Measurements from ENCODE around the gene CFAP74.

CFAP74 gene

DNA sequence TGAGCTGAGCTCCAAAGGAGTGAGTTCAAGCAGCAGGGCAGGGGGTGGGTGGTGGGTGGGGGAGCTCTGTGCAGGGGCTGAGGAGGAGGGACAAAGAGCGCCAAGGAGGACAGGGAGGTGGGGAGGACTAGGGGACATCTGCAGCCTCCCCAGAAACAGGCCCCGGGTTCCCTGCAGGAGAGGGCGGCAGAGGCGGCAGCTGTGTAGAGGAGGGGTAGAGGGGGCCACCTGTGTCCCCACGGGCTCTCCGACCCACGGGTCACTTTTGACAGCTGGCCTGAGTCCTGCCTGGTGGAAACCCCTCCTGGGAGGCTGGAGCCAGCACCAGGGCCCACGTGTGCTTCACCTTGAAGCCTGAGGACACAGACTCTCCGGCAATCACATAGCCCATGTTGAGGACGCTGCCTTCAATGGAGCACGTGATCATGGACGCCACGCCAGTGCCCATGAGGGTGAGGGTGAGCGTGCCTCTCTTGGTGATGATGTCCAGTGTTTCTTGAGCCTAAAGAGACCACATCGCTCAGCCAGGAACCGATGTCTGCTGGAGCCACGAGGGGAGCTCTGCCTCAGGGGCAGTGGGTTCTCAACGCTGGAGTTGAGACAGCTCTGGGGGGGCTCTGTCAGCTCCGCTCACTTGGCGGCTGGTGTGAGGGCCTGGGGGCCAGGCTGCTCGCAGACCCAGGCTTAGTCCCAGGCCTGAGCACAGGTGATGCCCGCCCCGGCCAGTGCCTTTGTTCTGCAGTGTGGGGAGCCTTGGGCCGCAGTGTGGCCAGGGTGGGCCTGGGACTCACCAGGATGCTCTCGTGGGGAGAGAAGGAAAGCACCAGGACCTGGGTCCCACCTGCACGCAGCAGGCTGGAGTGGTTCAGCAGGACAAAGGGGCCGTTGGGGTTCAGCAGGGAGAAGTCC, 77.9 kb downstream of the CFAP74 start:
- no peak for DNase-seq

DNA sequence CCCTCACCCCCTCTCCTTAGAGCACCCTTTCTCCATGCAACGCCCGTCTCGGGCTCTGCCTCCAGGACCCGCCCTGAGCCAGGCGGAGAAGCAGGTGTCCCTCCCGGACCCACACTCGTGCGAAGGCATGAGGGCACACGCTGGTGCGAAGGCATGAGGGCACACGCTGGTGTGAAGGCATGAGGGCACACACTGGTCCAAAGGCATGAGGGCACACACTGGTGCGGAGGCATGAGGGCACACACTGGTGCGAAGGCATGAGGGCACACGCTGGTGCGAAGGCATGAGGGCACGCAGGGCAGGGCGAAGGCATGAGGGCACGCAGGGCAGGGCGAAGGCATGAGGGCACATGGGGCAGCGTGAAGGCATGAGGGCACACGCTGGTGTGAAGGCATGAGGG, 78.7 kb downstream of the CFAP74 start:
- DNase-seq: no peak

DNA sequence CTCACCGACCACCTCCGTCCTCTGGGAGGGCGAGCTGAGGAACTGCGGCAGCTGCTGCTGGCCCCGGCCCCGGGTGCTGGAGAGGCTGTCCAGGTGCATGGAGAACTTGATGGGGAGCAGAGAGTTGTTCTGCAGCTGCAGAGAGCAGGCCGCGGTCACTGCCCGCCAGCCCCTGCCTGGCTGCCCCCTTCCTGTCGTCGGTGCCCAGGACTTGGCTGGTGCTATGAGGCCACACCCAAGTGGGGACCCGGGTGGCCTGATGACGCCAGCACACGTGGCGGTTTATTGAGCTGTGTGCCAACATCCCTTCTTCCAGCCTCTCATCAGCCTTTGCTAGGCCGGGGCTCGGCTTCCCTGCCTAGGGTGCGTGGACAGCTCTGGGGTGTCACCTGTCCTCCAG, 79.2 kb downstream of the CFAP74 start:
- DNase-seq: no peak

DNA sequence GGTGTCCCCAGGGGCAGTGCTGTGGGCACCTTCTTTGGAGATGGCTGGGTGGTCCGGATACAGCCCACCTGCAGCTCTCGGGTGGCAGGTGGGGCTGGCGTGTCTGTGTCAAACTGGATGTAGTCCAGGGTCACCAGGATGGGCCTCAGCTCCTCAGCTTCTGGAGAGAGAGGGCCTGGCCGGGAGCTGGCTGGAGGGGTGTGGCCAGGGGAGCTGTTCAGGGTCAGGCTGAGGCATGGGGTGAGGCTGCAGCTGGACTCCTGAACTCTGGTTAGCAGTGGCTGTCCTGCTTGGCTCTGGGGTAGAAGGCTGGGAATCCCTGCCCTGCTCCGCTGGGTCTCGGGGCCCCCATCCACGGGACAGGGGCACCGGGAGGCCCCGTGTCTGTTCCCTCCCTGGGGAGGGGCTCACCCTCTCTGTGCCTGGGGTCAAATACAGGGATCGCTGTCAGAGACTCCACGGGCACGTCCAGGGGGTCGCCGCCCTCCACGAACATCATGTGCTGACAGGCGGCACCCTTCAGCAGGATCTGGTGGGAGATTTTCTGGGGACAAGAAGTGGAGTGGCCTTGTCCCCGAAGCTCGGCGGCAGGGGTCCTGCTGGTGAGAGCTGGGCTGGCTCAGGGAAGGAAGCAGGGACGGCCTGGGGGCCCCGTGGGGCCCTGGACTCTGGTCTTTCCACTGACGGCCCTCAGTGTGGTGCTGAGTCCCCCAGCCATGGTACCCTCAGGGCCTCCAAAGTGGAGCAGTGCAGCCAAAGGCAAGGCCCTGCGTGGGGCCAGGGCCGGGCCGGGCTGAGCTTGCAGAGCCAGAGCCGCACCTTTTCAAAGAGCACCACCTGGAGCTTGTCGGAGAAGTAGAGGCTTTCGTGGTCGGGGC, 80.4 kb downstream of the CFAP74 start:
- DNase-seq: no peak

DNA sequence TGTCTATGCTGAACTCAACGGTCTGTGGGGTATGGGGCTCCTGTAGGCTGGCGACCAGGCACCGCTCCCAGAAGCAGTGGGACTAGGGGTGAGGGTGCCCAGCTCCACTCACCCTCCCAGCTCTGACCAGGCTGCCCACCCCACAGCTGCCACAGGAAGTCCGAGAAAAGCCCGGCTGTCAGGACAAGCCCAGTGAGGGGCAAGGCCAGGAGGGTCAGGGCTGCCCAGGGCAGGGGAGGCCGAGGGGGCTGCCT, 81.0 kb downstream of the CFAP74 start:
- no peak for DNase-seq

DNA sequence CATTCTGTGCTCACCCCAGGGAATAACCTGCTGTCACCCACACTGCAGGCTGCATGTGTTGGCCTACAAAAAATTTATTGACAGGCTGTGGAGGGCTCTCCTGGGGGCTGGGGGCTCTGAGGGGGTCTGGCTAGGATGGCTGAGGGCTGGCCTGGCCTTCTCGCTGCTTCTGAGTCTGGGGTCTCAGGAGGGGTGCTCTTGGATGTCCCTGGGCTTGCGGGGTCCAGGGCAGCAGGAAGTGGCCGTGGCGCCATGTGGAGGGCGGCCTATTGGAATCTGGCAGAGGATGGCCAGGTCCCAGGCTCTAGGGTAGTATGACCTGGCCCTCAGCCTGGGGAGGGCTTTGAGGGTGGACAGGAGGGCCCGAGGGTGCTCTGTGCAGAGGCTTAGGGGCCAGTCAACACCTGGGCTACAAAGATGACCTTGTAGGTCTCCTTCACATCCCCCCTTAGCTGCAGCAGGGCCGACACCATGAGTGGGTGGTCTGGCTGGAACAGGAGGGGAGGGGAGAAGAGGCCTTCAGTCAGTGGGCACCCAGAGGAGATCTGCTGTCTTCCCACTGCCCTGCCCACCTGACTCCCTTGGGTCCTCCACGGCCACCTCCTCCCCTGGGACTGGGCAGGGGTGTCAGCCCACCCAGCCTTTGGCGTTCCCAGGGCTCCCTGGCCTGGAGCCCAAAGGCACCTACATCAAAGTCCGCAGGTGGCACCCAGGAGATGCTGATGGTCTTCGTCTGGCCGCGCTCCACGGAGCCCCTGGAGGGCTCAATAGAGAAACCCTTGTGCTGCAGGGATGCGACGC, 81.5 kb downstream of the CFAP74 start:
- DNase-seq: no peak

DNA sequence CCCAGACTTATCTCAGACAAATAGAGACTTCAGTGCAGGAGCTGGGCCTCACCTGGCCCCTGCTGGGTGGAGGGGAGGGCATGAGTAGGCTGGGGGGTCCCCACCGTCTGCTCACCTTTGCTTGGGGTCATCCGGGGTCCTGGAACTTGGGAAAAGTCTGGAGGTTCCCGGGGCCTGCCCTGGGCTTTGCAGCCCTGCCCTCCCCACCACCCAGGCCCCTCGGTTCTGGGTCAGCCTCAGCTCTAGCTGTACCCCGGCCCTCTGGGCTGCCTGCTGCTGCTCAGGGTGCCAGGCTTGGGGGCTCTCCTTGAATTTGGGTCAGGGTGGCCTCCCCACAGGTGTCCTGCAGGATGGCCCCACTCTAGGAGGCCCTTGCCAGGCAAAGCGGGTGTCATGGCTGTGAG, 82.1 kb downstream of the CFAP74 start:
- DNase-seq: no peak

DNA sequence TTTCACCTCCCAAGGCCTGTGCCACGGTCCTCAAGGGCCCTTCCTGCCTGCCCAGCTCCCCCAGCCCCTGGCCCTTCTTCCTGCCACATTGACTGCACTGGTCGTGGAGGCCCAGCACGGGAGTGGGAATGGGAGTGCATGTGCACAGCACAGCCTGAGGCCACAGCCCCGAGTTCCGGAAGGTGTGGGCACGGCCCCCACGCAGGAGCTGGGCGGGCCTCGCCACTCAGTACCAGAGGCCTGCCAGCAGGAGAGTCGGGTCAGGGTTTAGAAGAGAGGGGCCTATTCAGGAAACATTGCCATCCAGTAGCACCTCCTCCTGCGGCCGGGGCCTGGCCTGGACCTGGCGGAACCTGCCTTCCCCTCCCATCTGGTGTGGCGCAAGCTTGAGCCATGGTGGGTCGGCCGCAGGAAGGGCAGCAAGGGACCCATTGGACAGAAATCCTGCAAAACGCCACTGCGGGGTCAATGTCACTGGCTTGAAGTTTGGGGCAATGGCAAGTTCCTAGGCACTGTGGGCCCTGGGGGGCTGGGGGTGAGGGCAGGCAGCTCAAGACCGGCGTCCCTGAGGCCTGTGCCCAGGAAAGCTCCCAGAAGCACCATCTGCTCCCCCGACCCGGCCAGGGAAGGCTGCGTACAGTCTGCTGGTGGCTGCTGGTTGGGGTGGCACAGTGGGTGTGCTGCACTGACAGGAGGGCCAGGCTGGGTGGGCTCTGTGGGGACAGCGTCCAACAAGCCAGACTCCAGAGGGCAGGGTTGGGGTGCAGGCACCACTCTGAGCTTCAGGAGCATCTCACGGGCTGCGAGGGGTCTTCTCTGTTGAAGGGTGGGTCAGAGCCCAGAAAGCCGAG, 82.8 kb downstream of the CFAP74 start:
- no peak for DNase-seq

DNA sequence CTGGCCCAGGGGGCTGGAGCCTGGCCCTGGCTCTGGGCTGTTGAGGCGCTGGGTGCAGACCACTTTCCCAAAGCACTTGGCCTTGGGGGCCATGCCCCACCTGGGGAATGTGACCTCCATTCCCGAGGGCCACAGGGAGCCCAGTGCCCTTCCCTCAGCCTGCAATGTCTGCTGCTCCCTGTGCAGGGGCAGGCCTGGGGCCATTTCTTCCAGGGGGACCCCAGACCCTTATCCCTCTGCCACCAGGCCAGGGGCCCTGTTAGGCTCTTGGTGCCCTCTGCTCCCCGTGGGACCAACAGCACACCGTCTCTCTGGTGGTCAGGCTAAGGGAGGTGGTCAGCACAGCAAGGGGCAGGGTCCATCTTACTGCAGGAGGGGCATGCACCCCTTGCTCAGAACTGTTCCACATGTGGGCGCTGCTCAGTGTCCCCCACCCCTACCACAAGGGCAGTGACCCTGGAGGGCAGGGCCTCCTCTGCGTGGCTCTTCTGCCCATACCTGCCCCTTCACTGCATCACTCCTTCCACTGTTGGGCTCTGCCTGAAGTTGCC, 83.5 kb downstream of the CFAP74 start:
- DNase-seq: no peak

DNA sequence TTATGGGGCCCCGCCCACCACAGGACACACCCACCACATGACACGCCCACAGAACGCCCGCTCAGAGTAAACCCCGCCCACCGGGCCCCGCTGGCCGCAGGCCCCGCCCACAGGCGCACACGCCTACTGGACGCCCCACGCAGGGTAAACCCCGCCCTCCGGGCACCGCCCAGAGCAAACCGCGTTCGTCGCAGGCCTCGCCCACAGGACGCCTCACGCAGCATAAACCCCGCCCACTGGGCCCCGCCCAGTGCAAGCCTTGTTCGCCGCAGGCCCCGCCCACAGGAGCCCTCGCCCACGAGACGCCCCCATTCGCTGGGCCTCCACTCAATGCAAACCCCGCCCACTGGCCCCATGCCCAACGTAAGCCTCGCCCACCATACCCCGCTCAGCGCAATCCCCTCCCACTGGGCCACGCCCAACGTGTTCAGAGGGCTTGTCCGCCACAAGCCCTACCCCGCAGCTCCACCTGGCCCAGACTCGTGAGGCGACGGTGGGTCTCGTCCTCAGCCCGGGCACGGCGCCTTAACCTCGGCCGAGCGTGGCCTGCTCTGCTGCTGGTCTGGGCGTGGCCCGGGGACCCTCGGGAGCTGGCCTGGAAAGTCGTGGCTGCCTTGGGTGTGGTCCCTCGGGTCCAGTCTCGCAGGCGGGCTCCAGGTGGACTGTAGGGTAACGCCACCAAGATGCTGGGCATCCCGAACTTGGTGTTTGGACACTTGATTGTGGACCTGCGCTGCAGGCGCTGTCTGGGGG, 84.1 kb downstream of the CFAP74 start:
- DNase-seq: peak; percentile 96

DNA sequence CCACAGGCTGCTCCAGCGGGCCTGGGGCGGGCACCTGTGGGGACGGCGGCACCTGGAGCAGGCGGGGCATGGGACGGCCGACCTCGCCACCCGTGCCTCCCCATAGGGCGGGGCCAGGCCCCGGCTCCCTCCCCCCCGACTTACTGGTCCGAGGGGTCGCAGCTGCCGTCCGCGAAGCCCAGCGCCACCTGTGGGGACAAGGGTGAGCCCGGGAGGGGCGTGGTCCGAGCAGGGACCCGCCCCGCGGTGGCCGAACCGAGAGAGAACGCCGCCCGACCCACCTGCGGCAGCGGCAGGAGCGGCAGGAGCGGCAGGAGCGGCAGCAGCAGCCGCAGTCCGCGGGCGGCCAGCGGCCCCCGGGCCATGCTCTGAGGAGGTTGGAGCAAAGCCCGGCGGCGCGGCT, 84.7 kb downstream of the CFAP74 start, which contains the start of gene TMEM52:
TSS of gene TMEM52 (minus strand) at position 379 of the 403 bp plus-strand sequence. CDS start at position 365, 14 bp downstream.
- DNase-seq: no peak

DNA sequence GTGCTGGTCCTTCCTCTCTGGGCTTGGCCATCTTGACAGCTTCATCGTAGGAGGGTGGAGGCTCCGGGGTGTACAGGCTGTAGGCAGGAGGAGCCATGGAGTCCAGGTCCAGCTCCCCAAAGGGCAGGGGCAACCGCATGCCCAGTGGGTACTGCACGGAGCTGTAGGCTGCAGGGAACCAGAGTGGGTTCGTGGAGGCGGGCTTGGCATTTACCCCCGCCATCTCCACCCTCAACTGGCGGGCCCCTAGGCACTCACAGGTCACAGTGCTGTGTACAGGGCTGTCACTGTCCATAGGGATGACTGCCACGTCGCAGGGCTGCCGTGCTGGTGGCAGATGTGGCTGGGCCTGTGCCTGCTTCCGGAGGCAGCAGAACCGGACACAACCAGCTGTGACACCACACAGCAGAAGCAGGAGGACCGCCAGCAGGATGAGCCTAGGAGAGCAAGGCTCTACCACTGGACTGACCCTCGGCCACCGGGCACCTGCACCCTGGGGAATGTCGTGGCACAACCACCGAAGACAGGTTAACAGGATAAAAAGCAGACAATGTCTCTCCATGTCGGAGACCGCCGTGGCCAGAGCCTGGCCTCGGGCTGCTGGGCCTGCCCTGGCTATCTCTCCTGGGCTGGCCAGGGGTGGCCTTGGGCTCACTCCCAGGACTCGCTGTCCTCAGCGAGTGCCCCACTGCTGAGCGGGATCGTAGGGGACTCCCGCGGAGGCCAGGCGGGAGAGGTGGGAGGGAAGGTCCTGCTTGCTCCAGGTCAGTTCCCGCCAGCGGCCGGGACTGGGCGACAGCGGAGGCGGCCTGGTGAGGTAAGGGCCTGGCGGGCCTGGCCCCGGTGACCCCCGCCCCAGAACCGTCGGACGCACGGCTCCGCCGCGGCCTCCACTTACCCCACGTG, 85.3 kb downstream of the CFAP74 start:
- no peak for DNase-seq

DNA sequence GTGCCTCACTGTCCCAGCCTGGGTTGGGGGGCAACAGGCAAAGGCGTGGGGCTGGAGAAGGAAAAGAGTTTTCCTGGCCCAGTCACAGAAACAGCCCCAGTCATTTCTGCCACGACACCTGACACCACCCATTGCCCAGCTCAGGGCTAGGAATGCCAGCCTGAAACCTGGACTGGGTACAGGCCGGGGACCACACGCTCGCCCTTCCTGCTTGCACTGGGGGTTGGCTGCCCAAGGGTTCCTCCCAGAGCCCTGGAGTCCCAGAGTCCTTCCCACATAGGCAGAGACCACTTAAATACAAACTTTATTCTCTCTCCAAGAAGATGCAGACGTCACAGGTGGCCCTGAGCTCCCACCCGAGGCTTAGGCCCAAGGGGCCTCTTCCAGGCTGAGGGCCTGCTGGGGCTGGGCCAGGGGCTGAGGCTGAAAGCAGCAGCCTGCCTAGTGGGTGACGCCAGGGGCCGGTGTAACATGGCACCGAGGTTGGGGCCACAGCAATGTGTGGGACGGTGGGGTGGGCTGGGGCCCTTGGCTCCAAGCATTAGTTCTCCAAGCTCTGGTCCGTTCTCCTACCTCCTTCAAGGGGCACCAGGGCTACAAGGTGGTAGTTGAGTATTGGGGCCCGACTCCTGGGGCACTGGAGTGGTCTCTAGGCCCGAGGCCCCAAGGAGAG, 86.1 kb downstream of the CFAP74 start:
- DNase-seq: no peak

DNA sequence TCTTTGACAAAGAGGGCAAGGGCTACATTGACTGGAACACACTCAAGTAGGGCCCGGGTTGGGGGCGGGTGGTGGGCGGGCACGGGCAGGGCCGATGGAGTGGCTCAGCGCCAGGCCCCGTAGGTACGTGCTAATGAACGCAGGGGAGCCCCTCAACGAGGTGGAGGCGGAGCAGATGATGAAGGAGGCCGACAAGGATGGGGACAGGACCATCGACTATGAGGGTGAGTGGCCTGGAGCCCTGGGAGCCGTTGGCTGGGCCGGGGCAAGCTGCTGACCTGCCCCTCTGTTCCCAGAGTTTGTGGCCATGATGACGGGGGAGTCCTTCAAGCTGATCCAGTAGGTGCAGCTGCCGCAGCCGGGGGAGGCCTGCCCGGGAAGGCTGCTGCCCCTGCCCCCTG, 86.7 kb downstream of the CFAP74 start:
- DNase-seq: no peak

DNA sequence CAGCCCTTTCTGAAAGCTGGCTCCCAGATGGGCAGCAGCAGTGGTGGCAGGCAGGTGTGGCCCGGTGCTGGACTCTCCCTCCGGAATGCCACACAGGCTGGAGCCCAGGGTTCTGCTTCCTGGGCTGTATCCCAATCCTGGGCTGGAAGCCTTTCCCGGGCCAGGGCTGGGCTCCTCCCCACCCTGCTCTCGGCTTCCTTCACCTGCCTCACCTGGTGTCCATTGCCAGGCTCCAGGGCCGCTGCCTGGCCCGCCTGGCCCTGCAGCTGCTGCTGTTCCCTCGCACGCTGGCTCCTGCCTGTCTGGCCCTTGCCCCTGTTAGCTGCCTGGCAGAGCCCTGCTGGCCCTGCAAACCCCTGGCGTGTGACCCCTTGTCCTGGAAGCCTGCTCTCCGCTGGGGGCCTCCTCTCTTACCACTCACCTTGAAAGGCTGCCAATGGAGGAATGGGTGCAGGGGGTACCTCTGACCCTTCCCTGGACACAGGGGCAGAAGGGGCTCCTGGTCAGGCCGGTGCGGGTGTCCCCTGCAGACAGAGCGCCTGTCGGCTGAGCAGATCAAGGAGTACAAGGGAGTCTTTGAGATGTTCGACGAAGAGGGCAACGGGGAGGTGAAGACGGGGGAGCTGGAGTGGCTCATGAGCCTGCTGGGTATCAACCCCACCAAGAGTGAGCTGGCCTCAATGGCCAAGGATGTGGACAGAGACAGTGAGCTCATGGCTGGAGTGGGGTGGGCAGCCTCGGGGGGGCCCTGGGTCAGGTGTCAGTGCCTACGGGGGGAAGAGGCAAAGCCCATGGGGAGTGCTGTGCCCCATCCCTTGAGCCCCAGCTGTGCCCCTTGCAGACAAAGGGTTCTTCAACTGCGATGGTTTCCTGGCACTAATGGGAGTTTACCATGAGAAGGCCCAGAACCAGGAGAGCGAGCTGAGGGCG, 87.4 kb downstream of the CFAP74 start:
- DNase-seq: no peak

DNA sequence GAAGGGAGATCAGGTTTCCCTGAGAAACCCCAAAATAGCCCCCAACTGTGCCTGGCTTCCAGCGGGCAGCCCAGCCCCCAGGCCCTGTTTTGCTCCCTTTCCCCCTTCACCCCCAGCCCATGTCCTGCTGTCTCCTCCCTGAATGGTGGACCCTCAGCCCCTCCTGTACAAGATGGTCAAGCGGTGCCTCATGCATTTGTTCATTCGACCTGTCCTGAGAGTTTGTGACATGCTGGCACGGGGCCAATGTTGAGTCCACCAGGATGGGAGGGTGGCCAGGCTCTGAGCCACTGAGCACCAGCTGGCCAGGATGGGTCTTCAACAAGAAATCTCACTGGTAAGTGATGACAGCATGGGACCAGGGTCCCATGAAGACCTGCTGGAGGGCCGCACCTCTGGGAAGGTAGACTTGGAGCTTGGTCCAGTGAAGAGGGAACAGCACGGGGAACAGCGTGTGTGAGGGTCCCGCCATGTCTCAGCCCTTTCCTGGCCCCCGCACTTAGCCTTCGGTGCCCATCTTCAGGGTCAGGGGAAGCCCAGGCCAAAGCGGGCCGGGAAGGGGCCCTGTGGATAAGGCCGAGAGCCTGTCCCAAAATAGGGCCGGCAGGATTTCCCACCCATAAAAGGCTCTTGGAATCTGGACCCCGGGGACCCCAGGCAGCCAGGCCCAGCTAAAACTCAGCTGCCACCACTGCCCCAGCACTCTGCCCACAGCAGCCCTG, 88.5 kb downstream of the CFAP74 start, which contains the start of gene CALML6:
TSS of gene CALML6 (plus strand) at position 290 of the 722 bp plus-strand sequence. CDS start at position 311, 21 bp downstream.
- no peak for DNase-seq
